Activated naive CD4-positive, alpha-beta T cell treated with anti-CD3 and anti-CD28 coated beads, Interleukin-2, amount 10 ng/mL, durations not matched to agents 7 days and 5 days (primary cell): ENCODE results near the gene KMT2B.

Experiments used
- CTCF ChIA-PET: fragments of 350-600 bp; sonication (Branson Sonifier 250); formaldehyde crosslinking; loops from one replicate; lab custom pipeline; 2021; ENCODE audit warnings: antibody characterized with exemption; lab: Charles Lee
- DNase-seq: peaks from one replicate; pipeline ENCODE4 v3.0.0-alpha.2; 2020
- H3K27ac Mint-ChIP-seq: one replicate; pipeline ENCODE4 v1.8.0; 2021; ENCODE audit warnings: mild to moderate bottlenecking, moderate library complexity, mixed read lengths
- H3K27me3 Mint-ChIP-seq: one replicate; pipeline ENCODE4 v1.8.0; 2021; ENCODE audit warnings: mild to moderate bottlenecking, mixed read lengths
- H3K36me3 Mint-ChIP-seq: one replicate; pipeline ENCODE4 v1.8.0; 2021; ENCODE audit warnings: mixed read lengths
- H3K4me1 Mint-ChIP-seq: one replicate; pipeline ENCODE4 v1.8.0; 2021; ENCODE audit warnings: mixed read lengths
- H3K4me3 Mint-ChIP-seq: one replicate; pipeline ENCODE4 v1.8.0; 2021; ENCODE audit warnings: mild to moderate bottlenecking, moderate library complexity, mixed read lengths
- H3K9me3 Mint-ChIP-seq: one replicate; pipeline ENCODE4 v1.8.0; 2021; ENCODE audit warnings: mixed read lengths

Gene KMT2B

DNA sequence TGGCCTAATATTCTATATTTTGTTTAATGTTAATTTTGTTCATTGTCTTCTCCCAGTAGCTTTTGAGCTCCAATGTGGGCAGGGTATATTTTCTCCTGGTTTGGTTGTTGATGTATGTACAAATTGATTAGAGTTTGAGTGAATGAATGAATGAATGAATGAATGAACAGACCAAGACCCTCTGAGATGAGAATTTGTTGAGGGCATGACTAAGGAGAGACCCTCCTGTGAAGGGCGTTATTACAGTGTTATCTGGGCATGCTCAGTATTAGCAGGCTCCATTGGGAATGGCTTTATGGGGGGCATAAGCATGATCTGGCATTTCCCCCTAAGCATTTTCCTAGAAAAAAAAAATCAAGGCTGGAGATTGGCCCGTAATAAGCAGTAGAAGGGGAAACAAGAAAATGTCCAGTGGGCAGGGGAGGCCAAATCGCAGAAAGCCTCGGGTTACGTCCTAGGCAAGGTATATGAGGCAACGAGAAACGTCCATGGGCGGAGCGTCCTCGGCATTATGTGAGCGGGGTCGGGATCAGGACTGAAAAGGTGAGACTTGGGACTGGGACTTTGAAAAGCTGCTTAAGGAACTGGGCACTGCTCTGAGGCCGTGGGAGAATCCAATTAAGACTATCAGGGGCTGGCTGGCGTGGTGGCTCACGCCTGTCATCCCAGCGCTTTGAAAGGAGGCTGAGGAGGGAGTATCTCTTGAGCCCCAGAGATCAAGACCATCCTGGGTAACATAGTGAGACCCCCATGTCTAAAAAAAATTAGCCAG is 56.7 kb downstream of the KMT2B start:
- DNase-seq: no peak
- Mint-ChIP-seq H3K27ac (no peak overlapping the region), H3K27me3 (no peaks in the 10 kb centered on the region), H3K9me3 (no peaks in the 10 kb centered on the region), H3K4me3 (peak overlapping the region; percentile 81), H3K36me3 (peaks cover 22% of the 10 kb centered on the region), H3K4me1 (peaks cover 31% of the 10 kb centered on the region)
- CTCF ChIA-PET: no interaction called here

DNA sequence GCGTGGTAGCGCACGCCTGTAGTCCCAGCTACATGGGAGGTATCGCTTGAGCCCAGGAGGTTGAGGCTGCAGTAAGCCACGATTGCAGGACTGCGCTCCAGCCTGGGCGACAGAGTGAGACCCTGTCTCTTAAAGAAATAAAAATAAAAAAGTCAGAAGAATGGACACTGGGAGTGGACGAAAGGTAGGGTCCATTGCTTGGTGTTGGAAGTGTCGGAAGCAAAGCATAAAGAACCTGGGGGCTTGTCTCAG is 57.2 kb downstream of the KMT2B start:
- CTCF ChIA-PET: no interaction called here
- no peak overlapping the region for H3K27ac Mint-ChIP-seq
- H3K4me3 Mint-ChIP-seq: peak overlapping the region; percentile 81
- H3K27me3 Mint-ChIP-seq: no peaks in the 10 kb centered on the region
- H3K9me3 Mint-ChIP-seq: no peaks in the 10 kb centered on the region
- no peak for DNase-seq
- H3K4me1 Mint-ChIP-seq: peaks cover 31% of the 10 kb centered on the region
- peaks cover 26% of the 10 kb centered on the region for H3K36me3 Mint-ChIP-seq

DNA sequence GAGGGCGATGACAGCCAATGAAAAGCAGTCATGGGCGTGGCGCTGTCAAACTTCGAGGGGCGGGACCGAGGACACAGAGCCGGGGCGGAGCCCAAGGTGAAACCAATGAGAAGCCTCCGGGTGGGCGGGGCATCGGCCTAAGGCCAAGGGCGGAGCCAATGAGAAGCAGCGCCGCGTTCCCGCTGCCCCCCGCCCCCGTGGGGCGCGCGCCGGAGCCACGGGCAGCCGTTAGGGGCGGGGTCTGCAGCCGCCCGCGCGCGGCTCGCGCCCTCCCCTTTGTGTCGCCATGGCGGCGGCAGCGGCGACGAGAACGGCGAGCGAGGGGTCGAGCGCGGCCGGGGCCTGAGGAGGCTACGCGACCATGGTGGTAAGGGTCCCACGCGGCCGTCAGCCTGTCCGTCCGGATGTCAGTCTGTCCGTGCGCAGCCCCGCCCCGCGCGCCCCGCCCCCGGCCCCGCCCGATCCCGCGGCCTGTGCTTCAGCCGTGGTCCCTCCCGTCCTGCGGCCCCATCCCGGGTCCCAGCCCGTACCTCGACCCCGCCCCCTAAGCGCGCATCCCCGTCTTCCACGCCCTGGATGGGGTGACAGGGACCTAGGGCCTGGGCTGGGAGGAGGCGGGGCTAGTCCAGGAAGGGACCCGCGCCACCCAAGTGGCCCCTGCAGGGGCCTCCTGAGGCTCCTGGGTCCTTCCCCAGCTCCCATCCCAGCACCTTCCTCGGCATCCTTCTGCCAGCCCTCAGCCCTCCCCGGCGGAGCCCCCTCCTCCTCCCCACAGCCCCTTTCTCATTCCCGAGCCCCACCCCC is 57.7 kb downstream of the KMT2B start, which contains the start of gene ARHGAP33:
Gene ARHGAP33, plus strand, starts transcription at position 267 of the 804 bp plus-strand sequence. Its CDS starts 95 bp downstream, at position 362.
- Mint-ChIP-seq H3K36me3 (peaks cover 25% of the 10 kb centered on the region), H3K4me1 (peaks cover 28% of the 10 kb centered on the region), H3K4me3 (peak within 1 kb of the TSS; percentile 81), H3K27ac (peak within 1 kb of the TSS; percentile 64), H3K27me3 (no peaks in the 10 kb centered on the region), H3K9me3 (no peaks in the 10 kb centered on the region)
- CTCF ChIA-PET: interaction anchor here (0.9 to 1.4 kb wide), 2 partner anchors 10 to 14 kb away, joined by 3 to 4 read pairs; no protein-coding TSS in a partner anchor
- peak; percentile 100 for DNase-seq

DNA sequence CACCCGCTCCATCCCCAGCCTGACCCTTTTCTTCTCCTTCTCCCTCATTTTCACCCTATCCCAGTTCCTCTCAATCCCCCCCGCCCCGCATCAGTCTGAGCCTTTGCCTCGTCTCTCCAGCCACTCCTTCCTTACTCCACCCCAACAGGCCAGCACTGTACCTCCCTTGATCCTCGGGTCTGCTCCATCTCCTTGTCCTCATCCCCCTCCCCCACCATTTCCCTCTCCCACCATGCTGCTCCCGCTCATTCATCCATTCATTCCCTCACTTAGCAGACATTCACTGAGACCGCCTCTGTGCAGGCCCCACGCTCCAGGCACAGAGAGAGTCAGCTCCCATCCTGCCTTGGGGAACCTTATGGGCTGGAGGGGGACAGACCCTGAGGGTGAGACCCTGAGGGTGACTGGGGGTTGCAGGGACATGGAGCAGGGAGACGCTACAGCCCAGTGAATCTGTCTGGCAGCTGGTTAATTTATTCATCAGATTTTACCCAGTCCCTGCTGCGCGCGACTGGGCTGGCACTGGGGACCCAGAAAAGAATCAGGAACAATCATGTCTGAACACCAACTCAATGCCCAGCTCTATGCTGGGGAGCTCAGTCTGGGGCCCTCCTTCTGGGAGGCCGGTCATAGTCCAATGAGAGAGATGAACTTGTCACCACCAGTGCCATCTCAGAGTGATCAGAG is 58.4 kb downstream of the KMT2B start:
- peaks cover 28% of the 10 kb centered on the region for H3K36me3 Mint-ChIP-seq
- CTCF ChIA-PET: interaction anchor here (0.6 to 1.4 kb wide), 4 partner anchors 11 to 245 kb away, joined by 3 to 5 read pairs (median 4); no protein-coding TSS in a partner anchor
- H3K27me3 Mint-ChIP-seq: no peaks in the 10 kb centered on the region
- DNase-seq: no peak
- H3K9me3 Mint-ChIP-seq: no peaks in the 10 kb centered on the region
- H3K27ac Mint-ChIP-seq: peak overlapping the region; percentile 64
- H3K4me3 Mint-ChIP-seq: peak overlapping the region; percentile 81
- peaks cover 28% of the 10 kb centered on the region for H3K4me1 Mint-ChIP-seq

DNA sequence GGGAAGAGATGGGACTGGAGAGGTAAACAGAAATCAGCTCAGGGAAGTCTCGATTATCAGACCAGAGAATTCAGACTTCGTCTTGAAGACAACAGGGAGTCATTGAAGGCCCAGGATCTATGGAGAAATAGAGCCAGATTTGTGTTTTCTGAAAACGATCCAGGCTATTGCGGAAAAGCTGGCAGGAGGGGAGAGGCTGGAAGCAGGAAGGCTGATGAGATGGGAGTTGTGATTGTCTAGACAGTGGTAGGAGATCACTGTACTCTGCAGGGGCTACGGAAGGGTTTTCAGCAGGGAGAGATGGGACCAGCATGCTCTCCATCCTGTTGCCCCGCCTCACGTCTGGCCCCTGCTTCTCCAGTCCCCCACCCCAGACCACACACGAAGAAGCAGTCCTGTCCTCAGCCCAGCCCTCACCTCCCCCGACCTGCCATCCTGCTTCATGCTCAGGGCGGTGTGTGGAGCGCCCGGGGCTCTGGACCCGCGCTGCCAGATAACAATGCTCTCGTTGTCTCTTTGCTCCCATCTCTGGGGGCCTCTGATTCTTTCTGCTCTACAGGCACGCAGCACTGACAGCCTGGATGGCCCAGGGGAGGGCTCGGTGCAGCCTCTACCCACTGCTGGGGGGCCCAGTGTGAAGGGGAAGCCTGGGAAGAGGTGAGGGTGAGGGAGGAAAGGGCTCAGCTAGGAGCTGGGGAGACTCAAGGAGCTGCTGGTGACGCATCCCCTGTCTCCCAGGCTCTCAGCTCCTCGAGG is 59.5 kb downstream of the KMT2B start:
- Mint-ChIP-seq H3K4me3 (peak overlapping the region; percentile 81), H3K27ac (peak overlapping the region; percentile 66), H3K36me3 (peaks cover 33% of the 10 kb centered on the region), H3K4me1 (peaks cover 28% of the 10 kb centered on the region), H3K27me3 (no peaks in the 10 kb centered on the region), H3K9me3 (no peaks in the 10 kb centered on the region)
- no peak for DNase-seq
- CTCF ChIA-PET: interaction anchor here (0.6 to 1.4 kb wide), 3 partner anchors 12 to 244 kb away, joined by 3 to 5 read pairs (median 4); no protein-coding TSS in a partner anchor

DNA sequence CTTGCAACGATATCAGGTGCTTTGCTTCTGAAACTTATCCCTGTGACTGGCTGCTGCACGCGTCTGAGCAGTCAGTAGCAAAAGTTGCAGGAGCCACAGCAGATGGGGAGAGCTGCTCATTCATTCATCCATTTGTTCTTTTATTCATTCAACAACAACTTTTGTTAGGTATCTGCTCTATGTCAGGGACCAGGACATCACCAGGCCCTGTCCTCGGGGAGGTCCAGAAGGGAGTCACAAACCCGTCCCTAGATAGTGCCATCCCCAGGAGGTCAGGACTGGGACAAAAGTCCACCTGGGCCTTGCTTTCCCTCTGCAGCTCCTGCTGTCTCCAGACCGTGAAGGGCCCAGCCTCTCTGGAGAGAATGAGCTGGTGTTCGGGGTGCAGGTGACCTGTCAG is 60.2 kb downstream of the KMT2B start:
- CTCF ChIA-PET: no interaction called here
- DNase-seq: no peak
- Mint-ChIP-seq H3K27ac (no peak overlapping the region), H3K27me3 (no peaks in the 10 kb centered on the region), H3K36me3 (peaks cover 38% of the 10 kb centered on the region), H3K4me3 (peak overlapping the region; percentile 38), H3K9me3 (no peaks in the 10 kb centered on the region), H3K4me1 (peaks cover 28% of the 10 kb centered on the region)

DNA sequence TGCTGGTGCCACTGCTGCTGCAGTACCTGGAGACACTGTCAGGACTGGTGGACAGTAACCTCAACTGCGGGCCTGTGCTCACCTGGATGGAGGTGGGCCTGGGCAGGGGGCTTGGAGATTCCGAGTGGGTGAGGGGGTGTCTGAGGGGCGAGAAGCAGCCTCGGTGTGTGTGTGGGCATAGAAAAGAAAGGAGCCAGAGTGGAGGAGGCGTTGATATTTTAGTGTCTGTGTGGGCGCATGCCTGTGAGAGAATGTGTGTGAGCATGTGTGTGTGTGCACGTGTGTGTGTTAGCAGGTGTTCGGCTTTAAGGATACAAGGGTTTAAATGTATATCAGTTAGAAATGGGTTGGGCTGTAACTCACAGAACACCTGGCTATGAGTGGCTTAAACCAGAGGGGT is 61.2 kb downstream of the KMT2B start:
- CTCF ChIA-PET: no interaction called here
- H3K4me3 Mint-ChIP-seq: no peak overlapping the region
- no peaks in the 10 kb centered on the region for H3K9me3 Mint-ChIP-seq
- no peak for DNase-seq
- peaks cover 44% of the 10 kb centered on the region for H3K36me3 Mint-ChIP-seq
- no peaks in the 10 kb centered on the region for H3K27me3 Mint-ChIP-seq
- H3K27ac Mint-ChIP-seq: no peak overlapping the region
- peaks cover 28% of the 10 kb centered on the region for H3K4me1 Mint-ChIP-seq

DNA sequence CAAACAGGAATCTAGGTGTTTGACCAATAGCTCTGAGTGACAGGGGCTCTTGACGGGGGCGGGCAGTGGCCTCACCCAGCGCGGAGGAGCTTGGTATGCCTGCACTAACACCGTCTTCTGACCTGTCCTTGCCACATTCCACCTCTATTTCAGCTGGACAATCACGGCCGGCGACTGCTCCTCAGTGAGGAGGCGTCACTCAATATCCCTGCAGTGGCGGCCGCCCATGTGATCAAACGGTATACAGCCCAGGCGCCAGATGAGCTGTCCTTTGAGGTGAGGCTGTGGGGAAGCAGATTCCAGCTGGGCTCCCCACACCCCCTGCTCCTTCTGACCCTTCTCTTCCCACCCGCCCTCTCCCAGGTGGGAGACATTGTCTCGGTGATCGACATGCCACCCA is 62.3 kb downstream of the KMT2B start:
- Mint-ChIP-seq H3K9me3 (no peaks in the 10 kb centered on the region), H3K4me3 (no peak overlapping the region), H3K27me3 (no peaks in the 10 kb centered on the region), H3K27ac (no peak overlapping the region), H3K4me1 (peaks cover 20% of the 10 kb centered on the region), H3K36me3 (peaks cover 44% of the 10 kb centered on the region)
- no peak for DNase-seq
- CTCF ChIA-PET: no interaction called here

DNA sequence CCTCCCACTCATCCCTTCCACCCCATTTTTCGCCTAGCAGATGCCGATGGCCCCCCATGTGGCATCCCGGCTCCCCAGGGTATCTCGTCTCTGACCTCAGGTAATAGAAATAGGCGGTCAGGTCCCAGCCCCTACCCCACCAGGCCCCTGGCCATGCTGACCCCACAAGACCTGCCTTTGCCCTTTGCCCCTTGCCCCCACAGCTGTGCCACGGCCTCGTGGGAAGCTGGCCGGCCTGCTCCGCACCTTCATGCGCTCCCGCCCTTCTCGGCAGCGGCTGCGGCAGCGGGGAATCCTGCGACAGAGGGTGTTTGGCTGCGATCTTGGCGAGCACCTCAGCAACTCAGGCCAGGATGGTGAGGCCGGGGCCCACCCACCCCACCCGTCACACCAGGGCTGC is 62.9 kb downstream of the KMT2B start:
- Mint-ChIP-seq H3K9me3 (no peaks in the 10 kb centered on the region), H3K36me3 (peaks cover 46% of the 10 kb centered on the region), H3K27me3 (no peaks in the 10 kb centered on the region), H3K4me3 (no peak overlapping the region), H3K27ac (no peak overlapping the region), H3K4me1 (peaks cover 18% of the 10 kb centered on the region)
- CTCF ChIA-PET: no interaction called here
- DNase-seq: no peak

DNA sequence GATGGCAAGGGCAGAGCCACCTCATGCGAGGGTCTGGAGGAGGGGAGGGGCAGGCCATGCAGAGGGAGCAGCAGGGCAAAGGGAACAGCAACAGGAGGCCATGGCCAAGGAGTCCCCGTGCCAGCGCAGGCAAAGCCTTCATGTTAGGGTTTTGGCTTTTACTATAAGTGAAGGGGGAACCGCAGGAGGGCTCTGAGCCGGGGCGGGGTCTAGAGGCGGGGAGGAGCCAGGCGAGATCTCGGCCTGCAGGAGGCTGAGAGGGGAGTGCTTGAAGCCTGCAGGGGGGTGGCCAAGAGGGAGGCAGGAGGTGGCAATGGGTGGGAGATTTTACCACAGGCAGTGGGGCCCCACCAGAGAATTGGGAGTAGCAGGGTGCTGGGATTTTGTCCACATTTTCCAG is 63.8 kb downstream of the KMT2B start:
- peaks cover 50% of the 10 kb centered on the region for H3K36me3 Mint-ChIP-seq
- no peaks in the 10 kb centered on the region for H3K27me3 Mint-ChIP-seq
- DNase-seq: no peak
- no peak overlapping the region for H3K4me3 Mint-ChIP-seq
- H3K27ac Mint-ChIP-seq: no peak overlapping the region
- H3K4me1 Mint-ChIP-seq: peaks cover 12% of the 10 kb centered on the region
- CTCF ChIA-PET: no interaction called here
- no peaks in the 10 kb centered on the region for H3K9me3 Mint-ChIP-seq

DNA sequence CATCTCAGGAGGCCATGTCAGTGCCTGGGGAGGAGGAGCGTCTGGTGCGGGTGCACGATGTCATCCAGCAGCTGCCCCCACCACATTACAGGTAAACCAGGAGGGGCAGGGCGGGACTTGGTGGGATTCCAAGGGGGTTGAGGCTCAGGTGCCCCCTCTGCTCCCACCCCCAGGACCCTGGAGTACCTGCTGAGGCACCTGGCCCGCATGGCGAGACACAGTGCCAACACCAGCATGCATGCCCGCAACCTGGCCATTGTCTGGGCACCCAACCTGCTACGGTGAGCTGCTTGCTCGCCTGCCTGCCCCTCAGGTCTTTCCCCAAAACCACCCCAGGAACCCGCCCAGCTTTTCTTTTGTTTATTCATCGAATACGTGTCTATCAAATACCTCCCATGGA is 64.8 kb downstream of the KMT2B start:
- no peaks in the 10 kb centered on the region for H3K27me3 Mint-ChIP-seq
- H3K36me3 Mint-ChIP-seq: peaks cover 42% of the 10 kb centered on the region
- no peak overlapping the region for H3K4me3 Mint-ChIP-seq
- H3K27ac Mint-ChIP-seq: no peak overlapping the region
- no peak for DNase-seq
- H3K4me1 Mint-ChIP-seq: peaks cover 3% of the 10 kb centered on the region
- H3K9me3 Mint-ChIP-seq: no peaks in the 10 kb centered on the region
- CTCF ChIA-PET: no interaction called here

DNA sequence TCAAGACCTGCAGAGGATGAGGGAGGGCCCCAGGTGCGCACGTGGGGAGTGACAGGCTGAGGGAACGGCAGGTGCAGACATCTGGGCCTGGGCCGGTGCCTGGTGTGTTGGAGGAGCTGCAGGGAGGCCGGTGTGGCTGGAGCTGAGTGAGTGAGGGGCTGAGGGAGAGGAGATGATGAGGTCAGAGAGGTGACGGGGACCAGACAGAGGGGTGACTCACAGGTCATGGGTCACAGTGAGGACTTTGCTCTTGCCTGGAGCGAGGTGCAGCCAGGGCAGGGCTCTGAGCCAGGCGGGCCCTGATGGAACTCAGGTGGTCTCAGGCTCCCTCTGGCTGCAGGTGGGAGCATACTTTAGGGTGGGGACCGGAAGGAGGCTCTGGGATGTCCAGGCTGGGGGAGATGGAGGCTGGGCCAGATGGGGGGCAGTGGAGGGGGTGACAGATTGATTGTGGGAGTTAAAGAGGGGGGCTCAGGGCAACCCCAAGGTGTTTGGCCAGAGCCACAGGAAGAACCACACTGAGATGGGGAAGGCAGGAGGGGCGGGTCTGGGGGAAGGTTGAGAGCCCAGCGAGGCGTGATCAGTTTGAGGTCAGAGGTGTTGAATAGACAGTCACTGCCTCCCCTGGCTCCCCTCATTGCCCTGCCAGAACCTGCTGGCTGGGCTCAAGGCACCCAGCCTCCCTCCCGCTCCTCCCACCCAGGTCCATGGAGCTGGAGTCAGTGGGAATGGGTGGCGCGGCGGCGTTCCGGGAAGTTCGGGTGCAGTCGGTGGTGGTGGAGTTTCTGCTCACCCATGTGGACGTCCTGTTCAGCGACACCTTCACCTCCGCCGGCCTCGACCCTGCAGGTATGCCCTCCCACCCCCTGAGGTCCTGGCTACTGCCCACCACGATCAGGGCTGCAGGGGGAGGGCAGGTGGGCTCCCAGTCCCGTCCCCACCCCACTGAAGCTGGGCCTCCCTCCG is 65.9 kb downstream of the KMT2B start:
- H3K4me1 Mint-ChIP-seq: no peaks in the 10 kb centered on the region
- CTCF ChIA-PET: no interaction called here
- no peak overlapping the region for H3K27ac Mint-ChIP-seq
- H3K27me3 Mint-ChIP-seq: no peaks in the 10 kb centered on the region
- no peaks in the 10 kb centered on the region for H3K9me3 Mint-ChIP-seq
- DNase-seq: no peak
- H3K4me3 Mint-ChIP-seq: no peak overlapping the region
- H3K36me3 Mint-ChIP-seq: peaks cover 34% of the 10 kb centered on the region
